OCI-LY1 (cell line): ENCODE results near the gene BTLA.

ENCODE experiments used
- H2AFZ ChIP-seq: fragments of 200-600 bp; sonication (generic), shearing (Covaris generic); 2 replicates; pipeline ENCODE4 v1.6.0; 2014; ENCODE audit warnings: antibody characterized with exemption, mild to moderate bottlenecking, low read length
- H3F3A ChIP-seq: fragments of 200-600 bp; sonication (generic), shearing (Covaris generic); 2 replicates; pipeline ENCODE4 v1.6.0; 2014; ENCODE audit warnings: mild to moderate bottlenecking, antibody characterized with exemption, low read length, moderate library complexity; ENCODE audit not compliant: insufficient read depth
- H3K27ac ChIP-seq: fragments of 200-600 bp; sonication (generic); 2 replicates; pipeline ENCODE4 v1.5.1; 2014; ENCODE audit warnings: low read length, mixed run types, mild to moderate bottlenecking, low read depth; ENCODE audit not compliant: poor library complexity, severe bottlenecking
- H3K27me3 ChIP-seq: fragments of 200-600 bp; sonication (generic); 2 replicates; pipeline ENCODE4 v1.6.0; 2014; ENCODE audit warnings: antibody characterized with exemption, mild to moderate bottlenecking, low read length, moderate library complexity; ENCODE audit not compliant: insufficient read depth
- H3K36me3 ChIP-seq: fragments of 200-600 bp; sonication (generic); 2 replicates; pipeline ENCODE4 v1.6.1; 2014; ENCODE audit warnings: mild to moderate bottlenecking, antibody characterized with exemption, low read length, moderate library complexity, mixed read lengths; ENCODE audit not compliant: insufficient read depth
- H3K4me1 ChIP-seq: fragments of 200-600 bp; sonication (generic); 2 replicates; pipeline ENCODE4 v1.5.1; 2014; ENCODE audit warnings: mild to moderate bottlenecking, low read length, moderate library complexity; ENCODE audit not compliant: insufficient read depth, severe bottlenecking
- H3K4me2 ChIP-seq: fragments of 200-600 bp; sonication (generic), shearing (Covaris generic); 2 replicates; pipeline ENCODE4 v1.6.1; 2014; ENCODE audit warnings: low read length
- H3K4me3 ChIP-seq: fragments of 200-600 bp; sonication (generic); 2 replicates; pipeline ENCODE4 v1.5.1; 2014; ENCODE audit warnings: low read length, low read depth, mild to moderate bottlenecking, mixed read lengths; ENCODE audit not compliant: poor library complexity, severe bottlenecking
- H3K79me2 ChIP-seq: fragments of 200-600 bp; shearing (Covaris generic); 2 replicates; pipeline ENCODE4 v1.6.1; 2016; ENCODE audit warnings: mixed run types, low read length, mixed read lengths; ENCODE audit not compliant: insufficient read depth
- H3K9ac ChIP-seq: fragments of 200-600 bp; sonication (generic), shearing (Covaris generic); 2 replicates; pipeline ENCODE4 v1.6.1; 2014; ENCODE audit warnings: mild to moderate bottlenecking, low read length, mixed read lengths
- H3K9me2 ChIP-seq: fragments of 200-600 bp; sonication (generic), shearing (Covaris generic); 2 replicates; pipeline ENCODE4 v1.6.1; 2014; ENCODE audit warnings: low read depth, mild to moderate bottlenecking, low read length, mixed read lengths
- H3K9me3 ChIP-seq: fragments of 200-600 bp; shearing (Covaris generic); 2 replicates; pipeline ENCODE4 v1.6.1; 2014; ENCODE audit warnings: low read length, mixed read lengths
- H4K20me1 ChIP-seq: fragments of 200-600 bp; sonication (generic), shearing (Covaris generic); 2 replicates; pipeline ENCODE4 v1.6.0; 2016; ENCODE audit warnings: mild to moderate bottlenecking, low read length; ENCODE audit not compliant: insufficient read depth
- EZH2 ChIP-seq: fragments of 200-600 bp; sonication (generic), shearing (Covaris generic); IDR thresholded peaks from 2 replicates; pipeline ENCODE4 v1.8.0; 2017; ENCODE audit warnings: borderline replicate concordance, mixed run types, mild to moderate bottlenecking, antibody characterized with exemption, low read length, moderate library complexity, mixed read lengths
- TF ChIP-seq, protein P1 (sequence below): fragments of 200-600 bp; sonication (generic), shearing (Covaris generic); IDR thresholded peaks from 2 replicates; pipeline ENCODE4 v1.5.1; 2017; ENCODE audit warnings: mild to moderate bottlenecking, antibody characterized with exemption, low read length, moderate library complexity, mixed read lengths

BTLA gene

DNA sequence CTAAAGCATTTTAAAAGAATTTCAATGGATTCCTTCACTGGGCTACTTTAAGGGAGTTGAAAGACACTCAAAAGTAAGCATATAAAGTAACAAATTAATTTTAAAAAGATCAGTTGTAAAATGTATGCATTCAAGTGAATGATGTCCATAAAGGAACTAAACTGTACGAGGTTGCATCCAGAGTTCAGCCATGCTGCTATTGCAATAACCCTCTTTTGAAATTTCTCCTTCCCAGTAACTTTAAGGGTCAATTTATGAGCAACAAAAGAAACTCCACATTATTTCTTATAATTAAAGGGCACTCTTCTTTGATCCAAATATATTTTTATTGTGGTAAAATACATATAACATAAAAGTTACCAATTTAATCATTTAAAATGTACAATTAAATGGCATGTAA lies 22.9 kb downstream of the BTLA start:
- Histone ChIP-seq H3F3A (0 out of 2 replicates have a peak, but pooled peaks cover 6% of the 10 kb centered on the region), H3K36me3 (peaks cover 4% of the 10 kb centered on the region; the same call in 1 of the 2 replicates), H3K27me3 (no peaks in the 10 kb centered on the region), H3K4me1 (peaks cover 10% of the 10 kb centered on the region), H3K4me3 (no peak overlapping the region), H3K4me2 (no peak overlapping the region), H3K27ac (no peak overlapping the region), H3K9ac (no peak overlapping the region), H3K9me3 (no peaks in the 10 kb centered on the region), H4K20me1 (no peaks in the 10 kb centered on the region), H3K79me2 (no peaks in the 10 kb centered on the region), H2AFZ (no peak overlapping the region), H3K9me2 (no peaks in the 10 kb centered on the region)
- TF ChIP-seq, protein P1, sequence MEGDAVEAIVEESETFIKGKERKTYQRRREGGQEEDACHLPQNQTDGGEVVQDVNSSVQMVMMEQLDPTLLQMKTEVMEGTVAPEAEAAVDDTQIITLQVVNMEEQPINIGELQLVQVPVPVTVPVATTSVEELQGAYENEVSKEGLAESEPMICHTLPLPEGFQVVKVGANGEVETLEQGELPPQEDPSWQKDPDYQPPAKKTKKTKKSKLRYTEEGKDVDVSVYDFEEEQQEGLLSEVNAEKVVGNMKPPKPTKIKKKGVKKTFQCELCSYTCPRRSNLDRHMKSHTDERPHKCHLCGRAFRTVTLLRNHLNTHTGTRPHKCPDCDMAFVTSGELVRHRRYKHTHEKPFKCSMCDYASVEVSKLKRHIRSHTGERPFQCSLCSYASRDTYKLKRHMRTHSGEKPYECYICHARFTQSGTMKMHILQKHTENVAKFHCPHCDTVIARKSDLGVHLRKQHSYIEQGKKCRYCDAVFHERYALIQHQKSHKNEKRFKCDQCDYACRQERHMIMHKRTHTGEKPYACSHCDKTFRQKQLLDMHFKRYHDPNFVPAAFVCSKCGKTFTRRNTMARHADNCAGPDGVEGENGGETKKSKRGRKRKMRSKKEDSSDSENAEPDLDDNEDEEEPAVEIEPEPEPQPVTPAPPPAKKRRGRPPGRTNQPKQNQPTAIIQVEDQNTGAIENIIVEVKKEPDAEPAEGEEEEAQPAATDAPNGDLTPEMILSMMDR: no peak
- no peak for TF ChIP-seq EZH2

DNA sequence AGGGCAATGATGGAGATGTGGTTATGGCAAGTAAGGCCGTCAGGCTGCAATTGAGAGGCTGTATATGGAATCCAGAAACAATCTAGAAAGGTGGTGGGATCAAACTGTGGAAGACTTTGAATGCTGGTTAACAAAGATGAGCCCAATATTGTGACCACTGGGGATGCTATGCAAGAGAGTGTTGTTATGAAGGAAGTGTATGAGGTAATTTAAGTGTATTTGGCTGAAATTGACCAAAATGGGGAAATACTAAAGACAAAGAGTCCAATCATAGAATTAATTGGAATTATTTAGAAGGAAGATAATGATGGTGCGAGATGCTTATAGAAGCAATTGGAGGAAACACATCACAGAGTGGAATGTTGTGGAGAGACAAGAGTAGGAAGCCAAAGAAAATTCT lies 24.5 kb downstream of the BTLA start:
- Histone ChIP-seq H3K27me3 (no peaks in the 10 kb centered on the region), H3K4me2 (no peak overlapping the region), H3K27ac (no peak overlapping the region), H3F3A (0 out of 2 replicates have a peak, but pooled peaks cover 6% of the 10 kb centered on the region), H3K9me2 (no peaks in the 10 kb centered on the region), H3K79me2 (no peaks in the 10 kb centered on the region), H3K9ac (no peak overlapping the region), H3K36me3 (peaks cover 4% of the 10 kb centered on the region; the same call in 1 of the 2 replicates), H3K9me3 (no peaks in the 10 kb centered on the region), H3K4me1 (peaks cover 10% of the 10 kb centered on the region), H3K4me3 (no peak overlapping the region), H4K20me1 (no peaks in the 10 kb centered on the region), H2AFZ (no peak overlapping the region)
- TF ChIP-seq EZH2: no peak
- TF ChIP-seq, protein P1: no peak

DNA sequence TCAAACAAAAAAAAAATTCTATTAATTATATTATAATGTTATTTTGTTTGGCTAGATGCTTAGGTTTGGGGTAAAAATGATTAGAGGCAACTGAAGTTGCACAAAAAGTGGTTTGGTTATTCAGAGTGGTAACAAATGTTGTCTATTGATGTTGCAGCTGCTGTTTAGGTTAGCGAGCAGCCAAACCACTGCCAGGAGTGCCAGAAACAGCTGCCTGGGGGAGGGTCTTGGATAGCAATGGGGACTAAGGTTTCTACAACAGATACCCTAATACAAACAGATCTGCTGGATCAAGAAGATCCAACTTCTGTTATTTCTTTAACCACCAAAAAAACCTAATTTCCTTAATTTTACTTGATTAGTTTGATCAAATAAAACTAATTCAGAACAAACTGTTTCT lies 26.6 kb downstream of the BTLA start:
- TF ChIP-seq, protein P1: no peak
- TF ChIP-seq EZH2: no peak
- H3K9me2 ChIP-seq: no peaks in the 10 kb centered on the region
- no peaks in the 10 kb centered on the region for H4K20me1 ChIP-seq
- no peak overlapping the region for H3K4me2 ChIP-seq
- no peaks in the 10 kb centered on the region for H3K36me3 ChIP-seq
- no peaks in the 10 kb centered on the region for H3K79me2 ChIP-seq
- no peaks in the 10 kb centered on the region for H3K9me3 ChIP-seq
- 0 out of 2 replicates have a peak, but pooled peaks cover 6% of the 10 kb centered on the region for H3F3A ChIP-seq
- H3K4me3 ChIP-seq: no peak overlapping the region
- no peaks in the 10 kb centered on the region for H3K27me3 ChIP-seq
- peaks cover 10% of the 10 kb centered on the region for H3K4me1 ChIP-seq
- no peak overlapping the region for H3K9ac ChIP-seq
- no peak overlapping the region for H3K27ac ChIP-seq
- H2AFZ ChIP-seq: no peak overlapping the region
